GM12801 (cell line): Measurements from ENCODE around the gene CALML5.

Experiments
- TF ChIP-seq, protein P1 (sequence below): IDR thresholded peaks from one replicate; pipeline ENCODE4 v1.5.1; 2011; ENCODE audit warnings: control low read depth; ENCODE audit not compliant: insufficient read length; ENCODE audit errors: extremely low read depth

Gene CALML5

DNA sequence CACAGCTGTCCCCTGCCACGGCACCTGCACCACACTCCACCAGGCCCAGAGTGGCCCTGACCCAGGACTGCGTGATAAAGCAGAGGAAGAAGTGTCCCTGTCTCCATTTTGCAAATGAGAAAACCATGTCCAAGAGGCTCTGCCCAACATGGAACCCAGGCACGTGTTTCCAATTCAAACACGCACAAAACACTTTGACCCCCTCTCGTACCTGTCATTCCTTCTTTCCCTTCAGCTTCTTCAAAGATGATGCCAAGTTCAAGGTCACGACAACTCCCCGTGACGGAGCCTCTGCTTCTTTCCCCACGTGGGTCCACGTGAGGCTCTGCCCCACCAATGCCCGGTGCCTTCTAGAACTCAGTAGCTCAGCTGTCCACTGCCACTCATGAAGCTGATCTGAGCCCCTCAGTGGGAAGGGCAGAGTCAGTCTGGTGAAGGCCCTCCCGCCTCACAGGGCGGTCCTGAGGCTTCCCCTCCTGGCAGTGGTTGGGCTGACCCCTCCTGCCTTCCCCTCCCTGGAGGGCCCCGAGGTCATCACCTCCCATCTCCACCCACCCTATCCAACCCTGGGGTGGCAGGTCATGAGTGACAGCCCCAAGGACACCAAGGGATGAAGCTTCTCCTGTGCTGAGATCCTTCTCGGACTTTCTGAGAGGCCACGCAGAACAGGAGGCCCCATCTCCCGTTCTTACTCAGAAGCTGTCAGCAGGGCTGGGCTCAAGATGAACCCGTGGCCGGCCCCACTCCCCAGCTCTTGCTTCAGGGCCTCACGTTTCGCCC lies 19.0 kb downstream of the CALML5 start:
- TF ChIP-seq, protein P1, sequence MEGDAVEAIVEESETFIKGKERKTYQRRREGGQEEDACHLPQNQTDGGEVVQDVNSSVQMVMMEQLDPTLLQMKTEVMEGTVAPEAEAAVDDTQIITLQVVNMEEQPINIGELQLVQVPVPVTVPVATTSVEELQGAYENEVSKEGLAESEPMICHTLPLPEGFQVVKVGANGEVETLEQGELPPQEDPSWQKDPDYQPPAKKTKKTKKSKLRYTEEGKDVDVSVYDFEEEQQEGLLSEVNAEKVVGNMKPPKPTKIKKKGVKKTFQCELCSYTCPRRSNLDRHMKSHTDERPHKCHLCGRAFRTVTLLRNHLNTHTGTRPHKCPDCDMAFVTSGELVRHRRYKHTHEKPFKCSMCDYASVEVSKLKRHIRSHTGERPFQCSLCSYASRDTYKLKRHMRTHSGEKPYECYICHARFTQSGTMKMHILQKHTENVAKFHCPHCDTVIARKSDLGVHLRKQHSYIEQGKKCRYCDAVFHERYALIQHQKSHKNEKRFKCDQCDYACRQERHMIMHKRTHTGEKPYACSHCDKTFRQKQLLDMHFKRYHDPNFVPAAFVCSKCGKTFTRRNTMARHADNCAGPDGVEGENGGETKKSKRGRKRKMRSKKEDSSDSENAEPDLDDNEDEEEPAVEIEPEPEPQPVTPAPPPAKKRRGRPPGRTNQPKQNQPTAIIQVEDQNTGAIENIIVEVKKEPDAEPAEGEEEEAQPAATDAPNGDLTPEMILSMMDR, result no peak

DNA sequence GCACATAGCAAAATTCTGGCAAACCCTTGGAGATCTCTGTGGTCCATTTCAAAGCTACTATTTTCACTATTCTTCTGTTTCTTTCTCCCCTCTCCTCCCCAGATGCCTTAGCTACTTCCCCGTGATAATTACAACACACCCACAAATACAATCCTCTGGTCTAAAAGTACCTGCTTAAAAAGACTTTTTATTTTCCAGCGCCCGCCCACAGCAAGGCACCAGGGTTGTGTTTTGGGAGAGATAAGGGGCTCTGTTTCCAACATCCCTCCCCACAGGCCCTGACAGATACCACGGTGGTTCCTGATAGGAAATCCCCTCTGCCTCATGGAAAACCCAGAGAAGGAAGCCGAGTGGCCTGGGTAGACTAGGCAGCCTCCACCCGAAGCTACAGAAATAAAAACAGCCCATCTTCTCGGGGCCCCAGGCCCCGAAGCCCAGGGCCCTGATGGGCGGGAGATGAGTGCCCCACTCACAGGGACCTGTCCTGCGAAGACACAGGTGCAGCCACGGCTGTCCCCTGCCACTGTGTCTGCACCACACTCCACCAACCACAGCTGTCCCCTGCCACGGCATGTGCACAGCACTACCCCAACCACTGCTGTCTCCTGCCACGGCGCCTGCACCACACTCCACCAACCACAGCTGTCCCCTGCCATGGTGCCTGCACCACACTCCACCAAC lies 19.7 kb downstream of the CALML5 start:
- TF ChIP-seq, protein P1, result no peak

DNA sequence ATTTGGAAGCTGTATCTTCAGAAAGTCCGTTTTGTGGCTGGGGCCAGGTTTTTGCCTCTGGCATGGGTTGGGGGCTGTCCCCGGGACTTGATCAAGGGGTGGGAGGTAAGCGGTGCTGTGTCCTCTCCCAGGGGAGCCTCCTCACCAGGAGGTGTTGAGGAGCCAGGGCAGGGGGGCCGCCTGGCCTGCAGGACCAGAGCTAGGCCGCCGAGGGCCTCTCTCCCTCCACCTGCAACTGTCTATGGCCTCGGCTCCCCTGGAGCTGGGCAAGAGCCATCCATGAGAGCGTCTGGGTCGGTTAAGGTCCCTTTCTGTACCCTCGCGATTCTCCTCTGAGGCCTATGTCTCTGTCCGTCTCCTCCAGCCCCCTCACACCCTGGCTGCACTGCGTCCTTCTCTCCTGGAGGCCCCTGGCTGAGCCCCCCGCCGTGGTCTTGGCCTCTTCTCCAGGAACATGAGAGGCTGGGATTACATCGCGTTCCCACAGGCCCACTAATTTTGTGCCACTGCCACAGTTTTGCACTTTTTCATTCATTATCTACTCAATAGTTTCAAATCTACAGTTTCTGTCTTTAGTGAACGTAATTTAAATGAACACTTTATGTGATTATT lies 20.6 kb downstream of the CALML5 start:
- TF ChIP-seq, protein P1, result no peak

DNA sequence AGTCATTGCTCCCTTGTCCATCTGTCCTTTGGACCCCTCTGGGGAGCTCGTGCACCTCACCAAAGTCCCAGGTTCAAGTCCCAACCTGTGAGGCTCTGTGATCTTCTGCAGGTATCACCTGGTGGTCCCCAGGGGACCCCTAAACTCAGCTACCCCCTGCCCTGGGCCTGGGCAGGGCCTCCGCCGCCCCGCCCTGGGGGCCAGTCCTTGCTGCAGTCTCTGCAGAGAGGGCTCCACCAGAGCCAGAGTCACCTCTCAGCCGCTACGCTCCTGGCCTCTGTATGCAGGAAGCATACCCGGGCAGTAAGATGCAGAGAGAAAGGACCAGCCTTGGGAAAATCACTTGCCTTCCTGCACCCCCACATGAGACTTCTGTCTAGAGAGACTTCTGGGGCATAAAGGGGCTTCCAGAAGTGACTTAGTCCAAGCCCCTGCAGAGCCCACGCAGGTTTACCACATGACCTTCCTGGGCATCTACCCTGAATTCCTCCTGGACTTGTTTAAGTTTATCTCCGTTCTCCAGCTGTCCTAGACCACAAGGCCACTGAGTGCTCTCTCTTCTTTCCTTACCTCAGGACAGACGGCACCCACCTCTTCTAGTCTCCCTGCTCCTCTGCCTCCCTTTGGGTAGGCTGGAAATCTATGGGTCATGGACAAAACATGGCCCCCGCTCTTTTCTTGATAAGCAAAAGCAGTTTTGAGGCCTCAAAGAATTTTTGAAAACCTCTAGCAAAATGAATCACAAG lies 21.2 kb downstream of the CALML5 start:
- TF ChIP-seq, protein P1, result no peak

DNA sequence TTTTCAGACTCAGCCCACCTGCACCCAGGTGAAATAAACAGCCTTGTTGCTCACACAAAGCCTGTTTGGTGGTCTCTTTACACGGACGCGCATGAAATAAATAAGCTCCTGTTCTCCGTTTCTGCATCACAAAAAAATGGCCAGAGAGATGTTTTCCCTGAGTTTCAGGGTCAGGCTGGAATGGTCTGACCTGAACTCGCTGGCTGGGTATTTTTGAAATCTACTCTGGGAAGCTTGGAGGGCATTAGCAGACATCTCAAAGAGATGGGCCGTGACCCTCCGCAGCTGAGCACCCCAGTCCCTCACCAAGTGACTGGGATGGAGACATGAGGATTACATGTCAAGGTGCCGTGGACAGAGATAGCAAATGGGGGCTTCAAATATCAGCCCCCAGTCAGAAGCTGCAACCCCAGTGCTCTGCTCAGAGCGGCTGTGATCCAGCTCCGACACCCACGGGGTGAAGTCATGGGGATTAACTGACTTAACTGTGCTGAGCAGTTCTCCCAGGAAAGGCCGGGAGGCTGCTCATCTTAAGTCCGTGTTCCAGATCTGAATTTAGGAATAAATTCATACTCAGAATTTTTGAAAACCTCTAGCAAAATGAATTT lies 22.3 kb downstream of the CALML5 start:
- TF ChIP-seq, protein P1, result no peak

DNA sequence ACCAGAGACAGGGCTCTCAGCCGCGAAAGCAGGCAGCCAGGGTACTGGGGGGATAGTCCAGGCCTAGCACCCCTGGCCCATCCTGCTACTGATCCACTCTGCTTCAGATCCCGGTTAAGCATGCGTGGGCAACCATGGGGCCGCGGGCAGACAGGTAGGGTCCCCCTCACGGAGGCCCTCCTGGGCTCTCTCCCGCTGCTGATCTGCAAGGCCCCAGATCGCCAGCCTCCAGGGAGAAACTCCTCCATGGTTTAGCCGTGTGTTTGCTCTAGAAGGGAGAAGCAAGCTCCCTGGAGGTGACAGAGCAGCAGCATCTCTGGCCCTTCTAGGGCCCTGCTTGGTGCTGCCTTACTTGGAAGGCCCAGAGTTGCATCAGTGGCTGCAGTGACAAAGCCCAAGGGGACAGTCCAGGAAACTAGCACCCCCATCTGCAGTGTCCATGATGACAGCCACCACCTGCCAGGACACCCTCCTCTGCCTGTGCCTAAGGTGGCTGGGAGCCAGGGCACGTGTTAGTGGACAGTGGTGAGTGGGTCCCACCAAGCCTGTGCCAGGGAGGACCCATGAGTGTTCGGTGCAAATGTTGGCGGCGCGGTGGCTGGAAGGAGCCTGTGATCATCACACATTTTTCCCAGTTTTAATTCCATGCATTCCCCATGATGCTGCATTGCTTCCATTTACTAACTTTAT lies 29.2 kb downstream of the CALML5 start:
- TF ChIP-seq, protein P1, result no peak
